ENCODE data around the gene NXNL1. TPM values are rescaled to one million over a fixed set of nuclear protein-coding genes. Genes with fewer than 3 reads are reported as not detected.
"Not testable (repeated sequence)": the region's sequence is repeated elsewhere in the genome, so short reads cannot be mapped to it uniquely, and the experiment has no call there.

NXNL1 gene
- polyA plus RNA-seq, 3 donors, result not detected

DNA sequence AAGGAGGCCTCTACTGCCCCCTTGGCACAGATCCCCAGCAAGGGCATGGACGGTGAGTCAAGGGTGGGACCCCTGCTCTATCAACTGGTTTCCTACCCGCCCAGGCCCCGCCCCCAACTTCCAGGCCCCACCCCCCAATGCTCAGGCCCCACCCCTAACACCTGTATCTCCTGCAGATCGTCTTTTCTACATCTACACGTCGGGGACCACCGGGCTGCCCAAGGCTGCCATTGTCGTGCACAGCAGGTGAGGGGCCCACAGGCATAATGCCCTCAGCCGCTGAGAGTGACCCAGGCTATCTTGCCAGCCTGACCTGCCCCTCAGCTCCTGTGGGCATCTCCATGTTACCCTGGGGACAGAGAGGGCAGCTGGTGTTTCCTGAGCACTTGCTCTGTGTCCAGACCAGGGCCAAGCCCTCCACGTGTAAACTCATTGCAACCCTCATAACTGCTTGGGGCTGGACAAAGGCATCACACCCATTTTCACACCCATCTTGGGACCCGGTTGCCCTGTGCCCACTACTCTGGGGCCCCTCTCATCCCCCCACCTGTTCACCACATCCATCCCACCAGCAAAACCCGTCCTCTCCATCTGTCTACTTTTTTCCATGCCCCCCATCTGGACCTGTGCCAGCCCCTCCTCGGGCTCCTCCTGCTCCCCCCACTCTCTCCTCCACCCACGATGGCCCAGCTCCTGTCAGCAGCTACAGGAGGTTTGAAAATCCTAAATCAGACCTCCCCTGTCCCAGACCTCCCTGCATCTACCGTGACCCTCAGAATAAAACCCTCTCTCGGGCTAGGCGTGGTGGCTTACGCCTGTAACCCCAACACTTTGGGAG lies 26.8 kb upstream of the NXNL1 start:
- DNase-seq (ENCODE audit: low read depth in 3 of 3, low spot score in 2 of 3), result no peak

DNA sequence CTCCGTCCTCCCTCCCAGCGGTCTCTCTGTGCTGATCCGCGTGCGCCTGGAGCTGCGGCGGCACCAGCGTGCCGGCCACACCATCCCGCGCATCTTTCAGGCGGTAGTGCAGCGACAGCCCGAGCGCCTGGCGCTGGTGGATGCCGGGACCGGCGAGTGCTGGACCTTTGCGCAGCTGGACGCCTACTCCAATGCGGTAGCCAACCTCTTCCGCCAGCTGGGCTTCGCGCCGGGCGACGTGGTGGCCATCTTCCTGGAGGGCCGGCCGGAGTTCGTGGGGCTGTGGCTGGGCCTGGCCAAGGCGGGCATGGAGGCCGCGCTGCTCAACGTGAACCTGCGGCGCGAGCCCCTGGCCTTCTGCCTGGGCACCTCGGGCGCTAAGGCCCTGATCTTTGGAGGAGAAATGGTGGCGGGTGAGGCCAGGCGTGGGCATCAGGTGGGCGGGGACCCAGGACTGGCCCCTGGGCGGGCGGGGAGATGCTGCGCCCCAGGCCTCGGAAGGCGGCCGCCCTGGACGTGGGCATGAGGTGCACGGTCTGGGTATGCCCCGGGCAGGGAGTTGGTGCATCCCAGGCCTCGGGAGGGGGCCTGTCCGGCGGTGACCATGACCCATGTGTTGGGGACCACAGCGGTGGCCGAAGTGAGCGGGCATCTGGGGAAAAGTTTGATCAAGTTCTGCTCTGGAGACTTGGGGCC lies 26.0 kb upstream of the NXNL1 start:
- no peak for DNase-seq (ENCODE audit: low read depth in 3 of 3, low spot score in 2 of 3)

DNA sequence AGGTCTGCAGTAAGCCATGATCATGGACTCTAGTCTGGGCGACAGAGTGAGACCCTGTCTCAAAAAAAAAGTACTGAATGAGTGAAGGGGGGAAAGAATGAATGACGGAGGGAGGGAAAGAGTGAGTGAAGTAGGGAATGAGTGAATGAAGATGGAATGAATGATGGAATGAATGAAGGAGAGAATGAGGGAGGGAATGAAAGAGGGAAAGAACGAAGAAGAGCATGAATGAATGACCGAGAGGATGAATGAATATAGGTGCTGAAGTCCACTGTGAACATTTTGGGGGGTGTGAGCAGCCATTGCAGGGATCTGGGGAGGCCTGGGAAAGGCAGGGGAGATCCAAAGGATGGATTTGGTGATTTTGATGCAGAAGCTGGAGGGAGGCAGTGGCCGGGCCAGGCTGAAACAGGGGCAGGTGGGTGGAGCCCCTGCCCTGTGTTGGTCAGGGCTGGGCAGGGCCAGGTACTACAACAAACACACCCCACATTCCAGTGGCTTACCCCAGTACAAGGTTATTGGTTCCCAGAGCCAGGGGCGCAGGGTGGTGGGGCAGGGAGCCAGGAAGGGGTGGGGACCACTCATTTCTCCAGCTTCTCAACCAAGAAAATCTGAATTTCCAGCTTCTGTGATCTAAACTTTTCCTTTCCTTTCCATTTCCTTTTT lies 23.9 kb upstream of the NXNL1 start:
- no peak for DNase-seq (ENCODE audit: low read depth in 3 of 3, low spot score in 2 of 3)

DNA sequence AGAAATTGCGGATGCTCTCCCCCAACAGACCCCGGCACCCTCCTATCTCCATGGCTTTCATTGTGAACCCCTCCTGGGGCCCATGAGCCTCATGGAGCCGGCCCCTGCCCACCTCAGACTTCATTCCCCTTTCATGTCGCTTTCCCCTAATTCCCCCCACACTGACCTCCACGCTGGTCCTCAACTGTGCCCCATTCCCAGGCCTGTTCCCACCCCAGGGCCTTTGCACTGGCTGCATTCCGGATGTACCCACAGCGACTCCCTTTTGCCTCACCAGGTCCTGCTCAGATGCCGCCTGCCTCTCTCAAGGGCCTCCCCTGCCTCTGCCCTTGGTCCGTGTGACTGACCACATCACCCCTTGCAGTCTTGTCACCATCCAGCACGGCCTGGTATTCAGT lies 22.9 kb upstream of the NXNL1 start:
- DNase-seq (ENCODE audit: low read depth in 3 of 3, low spot score in 2 of 3), result no peak

DNA sequence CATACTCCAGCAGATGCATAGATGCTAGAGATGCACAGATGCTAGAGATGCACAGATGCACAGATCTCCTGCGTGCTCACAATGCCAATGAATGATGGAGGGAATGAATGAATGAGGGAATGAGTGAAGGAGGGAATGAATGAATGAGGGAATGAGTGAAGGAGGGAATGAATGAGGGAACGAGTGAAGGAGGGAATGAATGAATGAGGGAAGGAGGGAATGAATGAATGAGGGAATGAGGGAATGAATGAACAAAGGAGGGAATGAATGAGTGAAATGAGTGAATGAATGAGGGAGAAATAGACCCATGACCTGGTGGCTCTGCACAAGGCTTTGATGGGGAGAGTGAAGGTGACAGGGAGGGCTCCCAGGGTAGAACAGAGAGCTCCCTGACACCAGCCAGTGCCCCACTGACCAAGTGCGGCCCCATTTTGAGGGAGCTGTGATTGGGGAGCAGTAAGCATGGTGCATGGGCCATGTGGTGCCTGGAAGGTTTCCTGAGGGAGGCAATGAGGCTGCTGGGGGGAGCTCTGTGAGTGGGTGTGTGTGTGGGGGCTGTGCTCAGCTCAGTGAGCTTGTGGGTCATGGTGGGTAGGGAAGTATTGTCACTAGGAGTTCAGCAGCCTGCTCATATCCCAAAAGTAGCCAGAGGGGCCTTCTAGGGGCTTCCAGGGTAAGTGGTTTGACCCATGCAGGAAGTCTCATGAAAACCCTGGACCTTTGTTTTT lies 22.3 kb upstream of the NXNL1 start:
- DNase-seq (ENCODE audit: low read depth in 3 of 3, low spot score in 2 of 3), result no peak

DNA sequence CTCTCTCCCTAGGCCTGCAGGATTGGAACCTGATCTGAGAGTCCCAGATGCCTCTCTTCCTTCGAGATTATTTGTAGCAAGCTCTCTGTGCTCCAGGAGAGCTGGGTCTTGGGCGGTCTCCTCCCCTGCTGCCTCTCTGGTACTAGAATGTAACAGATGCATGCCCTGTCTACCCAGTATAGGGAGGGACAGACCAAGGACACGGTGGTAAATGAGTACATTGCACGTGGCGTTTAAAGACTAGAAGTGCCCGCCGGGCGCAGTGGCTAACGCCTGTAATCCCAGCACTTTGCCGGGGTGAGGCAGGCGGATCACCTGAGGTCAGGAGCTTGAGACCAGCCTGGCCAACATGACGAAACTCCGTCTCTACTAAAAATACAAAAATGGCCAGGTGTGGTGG lies 21.3 kb upstream of the NXNL1 start:
- DNase-seq (ENCODE audit: low read depth in 3 of 3, low spot score in 2 of 3), result no peak

DNA sequence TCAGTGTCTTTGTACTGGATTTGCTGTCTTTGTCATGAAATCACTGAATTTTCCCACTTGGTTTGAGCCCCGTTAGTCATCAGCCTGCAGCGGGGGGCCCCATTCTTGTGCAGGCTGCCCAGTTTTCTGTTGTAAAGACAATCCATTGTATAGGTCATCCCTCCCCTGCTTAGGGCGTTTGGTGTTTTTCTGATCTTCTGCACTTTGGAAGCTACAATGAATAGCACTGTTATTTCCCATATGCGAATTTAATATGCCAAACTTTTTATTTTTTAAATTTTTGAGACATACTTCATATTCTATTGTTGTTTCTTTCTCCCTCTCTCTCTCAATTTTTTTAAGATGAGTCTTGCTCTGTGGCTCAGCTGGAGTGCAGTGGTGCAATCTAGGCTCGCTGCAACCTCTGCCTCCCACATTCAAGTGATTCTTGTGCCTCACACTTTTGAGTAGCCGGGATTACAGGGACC lies 18.6 kb upstream of the NXNL1 start:
- DNase-seq (ENCODE audit: low read depth in 3 of 3, low spot score in 2 of 3), result no peak

DNA sequence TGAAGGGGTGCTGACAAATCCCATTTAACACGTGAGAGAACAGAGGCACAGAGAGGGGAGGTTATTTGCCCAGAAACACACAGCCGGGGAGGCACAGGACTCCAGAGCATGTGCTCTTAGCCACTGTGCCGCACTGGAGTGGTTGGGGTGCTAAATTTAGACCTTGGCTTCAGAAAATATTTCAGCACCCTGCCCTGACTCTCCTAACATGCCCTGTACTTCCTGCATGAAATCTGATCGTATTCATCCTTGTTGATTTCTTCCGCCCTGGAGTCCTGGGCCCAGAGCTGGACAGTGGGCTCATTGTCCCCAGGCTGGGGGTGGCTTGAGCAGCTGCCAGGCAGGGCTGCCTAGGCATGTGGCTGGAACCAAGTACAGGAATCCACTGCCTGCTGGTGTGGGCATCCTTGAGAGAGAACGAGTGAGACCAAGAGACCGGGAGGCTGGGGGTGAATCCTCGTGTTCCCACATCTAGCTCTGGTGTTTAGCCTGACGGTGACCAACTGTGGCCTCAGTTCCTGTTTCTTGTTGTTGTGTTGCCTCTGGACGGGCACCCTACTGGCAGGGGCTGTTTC lies 14.9 kb upstream of the NXNL1 start:
- no peak for DNase-seq (ENCODE audit: low read depth in 3 of 3, low spot score in 2 of 3)

DNA sequence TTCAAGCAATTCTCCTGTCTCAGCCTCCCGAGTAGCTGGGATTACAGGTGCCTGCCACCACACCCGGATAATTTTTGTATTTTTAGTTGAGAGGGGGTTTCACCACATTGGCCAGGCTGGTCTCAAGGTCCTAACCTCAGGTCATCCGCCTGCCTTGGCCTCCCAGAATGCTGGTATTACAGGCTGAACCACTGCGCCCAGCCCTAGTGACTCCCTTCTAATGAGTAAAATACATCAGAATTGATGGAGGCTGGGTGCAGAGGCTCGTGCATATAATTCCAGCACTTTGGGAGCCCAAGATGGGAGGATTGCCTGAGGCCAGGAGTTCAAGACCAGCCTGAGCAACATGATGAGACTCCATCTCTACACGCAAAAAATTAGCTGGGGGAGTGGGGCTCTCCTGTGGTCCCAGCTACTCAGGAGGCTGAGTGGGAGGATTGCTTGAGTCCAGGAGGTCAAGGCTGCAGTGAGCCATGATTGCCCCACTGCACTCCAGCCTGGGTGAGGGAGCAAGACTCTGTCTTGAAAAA lies 14.3 kb upstream of the NXNL1 start:
- DNase-seq (ENCODE audit: low read depth in 3 of 3, low spot score in 2 of 3), result not testable (repeated sequence)

DNA sequence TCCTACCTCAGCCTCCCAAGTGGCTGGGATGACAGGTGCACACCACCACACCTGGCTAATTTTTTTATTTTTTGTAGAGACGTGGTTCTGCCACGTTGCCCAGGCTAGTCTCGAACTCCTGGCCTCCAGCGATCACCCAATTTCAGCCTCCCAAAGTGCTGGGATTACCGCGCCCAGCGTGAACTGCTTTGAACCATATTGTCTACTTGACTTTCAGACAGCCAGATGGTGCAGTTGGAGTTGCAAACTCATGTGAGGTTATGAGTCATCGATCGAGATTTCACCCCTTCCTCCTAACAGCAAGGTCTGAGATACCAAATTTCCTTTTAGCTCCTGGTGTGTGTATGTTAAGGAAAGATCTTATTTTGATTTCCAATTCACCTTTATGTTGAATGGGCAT lies 12.3 kb upstream of the NXNL1 start:
- DNase-seq (ENCODE audit: low read depth in 3 of 3, low spot score in 2 of 3), result no peak

DNA sequence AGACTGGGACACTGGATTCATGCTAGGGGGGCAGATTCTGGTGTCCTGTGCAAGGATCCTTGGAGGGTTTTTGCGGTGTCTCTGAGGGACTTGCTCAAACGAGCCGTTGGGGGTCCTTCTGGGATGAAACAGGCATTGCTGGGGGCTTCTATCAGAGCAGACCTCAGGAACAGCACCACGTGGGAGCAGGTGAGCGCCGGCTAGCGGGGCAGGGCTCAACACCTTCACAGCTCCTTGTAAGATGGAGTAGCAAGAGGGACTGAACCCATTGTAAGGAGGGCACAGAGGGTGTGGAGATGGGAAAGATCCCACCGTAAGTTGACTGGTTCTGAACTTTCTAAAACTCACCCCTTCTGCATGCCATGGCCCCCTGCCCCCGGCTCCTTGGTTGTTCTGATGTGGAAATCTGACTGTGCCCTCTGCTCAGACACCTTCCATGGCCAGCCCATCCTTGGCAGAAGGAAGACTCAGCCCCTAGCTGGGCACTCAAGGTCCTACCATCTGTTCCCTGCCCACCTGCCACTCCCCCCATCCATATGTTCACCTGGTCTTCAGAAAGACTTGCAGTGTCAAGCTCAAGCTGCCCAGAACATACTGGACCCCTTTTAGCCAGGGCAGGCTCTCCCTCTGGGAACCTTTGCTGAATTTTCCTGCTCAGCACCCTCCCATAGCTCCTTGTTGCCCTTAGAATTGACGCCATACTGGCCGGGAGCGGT lies 10.8 kb upstream of the NXNL1 start:
- no peak for DNase-seq (ENCODE audit: low read depth in 3 of 3, low spot score in 2 of 3)

DNA sequence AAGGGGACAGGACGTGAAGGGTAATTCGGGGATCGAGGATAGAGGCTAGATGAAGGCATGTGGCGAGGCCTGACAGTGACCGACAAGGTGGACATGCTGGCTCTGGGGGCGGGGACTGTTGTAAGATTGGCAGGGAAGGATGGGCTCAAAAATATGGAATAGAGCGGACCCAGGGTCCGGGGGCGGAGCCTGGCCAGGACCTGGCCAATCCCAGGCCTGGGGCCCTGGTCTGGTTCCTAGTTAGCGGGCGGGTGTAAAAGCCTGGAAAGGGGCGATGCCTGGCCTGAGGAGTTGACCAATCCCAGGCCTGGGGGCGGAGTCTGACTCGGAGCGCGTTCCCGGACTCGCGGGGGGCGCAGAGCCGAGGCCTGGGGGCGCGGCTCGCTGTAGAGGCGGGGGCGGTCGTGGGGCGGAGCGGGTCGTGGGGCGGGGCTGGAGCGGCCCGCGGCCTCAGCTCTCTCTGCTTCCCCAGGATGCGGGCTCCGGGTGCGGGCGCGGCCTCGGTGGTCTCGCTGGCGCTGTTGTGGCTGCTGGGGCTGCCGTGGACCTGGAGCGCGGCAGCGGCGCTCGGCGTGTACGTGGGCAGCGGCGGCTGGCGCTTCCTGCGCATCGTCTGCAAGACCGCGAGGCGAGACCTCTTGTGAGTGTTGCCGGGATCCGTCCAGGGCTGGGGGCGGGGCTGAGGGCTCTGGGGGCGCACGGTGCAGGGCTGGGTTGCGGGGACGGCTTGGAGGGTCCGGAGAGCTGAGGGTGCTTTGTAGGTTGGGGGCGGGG lies 9.5 kb upstream of the NXNL1 start, which contains the start of gene SLC27A1:
SLC27A1 (plus strand) TSS at position 457 of the 774 bp plus-strand sequence; CDS start at position 474, 17 bp downstream.
- peak; percentile 96 to 98 (median 97) for DNase-seq (ENCODE audit: low read depth in 3 of 3, low spot score in 2 of 3)

DNA sequence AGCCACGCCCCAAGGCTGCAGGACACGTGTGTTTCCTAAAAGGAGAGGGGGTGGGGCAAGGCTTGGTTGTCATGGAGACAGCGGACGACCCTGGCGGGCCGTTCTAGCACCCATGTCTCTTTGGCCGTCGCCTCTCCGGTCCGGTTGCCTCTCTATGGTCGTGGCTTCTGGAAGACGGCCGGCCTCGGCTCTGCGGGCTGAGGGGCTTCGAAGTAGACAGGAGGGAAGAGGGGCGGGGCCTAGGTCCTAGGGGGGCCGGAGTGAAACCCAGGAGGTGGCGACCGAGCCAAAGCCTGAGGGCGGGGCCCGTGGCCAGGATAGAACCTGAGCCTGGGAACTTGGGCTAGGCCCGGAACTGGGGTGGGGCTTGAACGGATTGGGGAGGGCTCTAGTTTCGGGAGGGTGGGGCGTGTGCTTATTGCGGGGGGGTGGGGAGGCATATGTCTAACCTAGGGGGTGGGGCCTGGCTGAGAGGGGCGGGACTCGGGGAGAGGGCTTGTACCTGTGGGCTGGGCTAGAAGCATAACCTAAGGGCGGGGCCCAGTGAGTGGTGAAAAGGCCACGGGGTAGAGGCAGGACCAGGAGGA lies 8.8 kb upstream of the NXNL1 start:
- DNase-seq (ENCODE audit: low read depth in 3 of 3, low spot score in 2 of 3), result peak; percentile 77 to 83 (median 82)

DNA sequence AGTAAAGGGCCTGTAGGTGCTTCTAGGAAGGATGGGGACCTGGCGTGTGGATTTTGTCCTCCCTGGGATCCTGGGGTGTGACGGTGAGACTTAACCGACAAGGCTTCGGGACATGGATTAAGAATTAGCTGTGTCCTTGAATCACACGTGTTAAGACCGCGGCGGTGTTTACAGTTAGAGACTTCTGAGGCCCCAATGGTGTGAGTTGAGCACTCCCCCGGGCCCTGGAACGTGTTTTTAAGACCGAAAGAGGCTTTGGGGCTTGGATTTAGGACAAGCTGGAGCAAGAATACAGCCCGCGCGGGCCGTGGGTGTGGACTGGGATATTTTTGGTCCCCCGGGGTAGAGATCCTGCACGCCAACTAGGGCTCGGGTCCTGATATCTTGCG lies 8.4 kb upstream of the NXNL1 start:
- no peak for DNase-seq (ENCODE audit: low read depth in 3 of 3, low spot score in 2 of 3)

DNA sequence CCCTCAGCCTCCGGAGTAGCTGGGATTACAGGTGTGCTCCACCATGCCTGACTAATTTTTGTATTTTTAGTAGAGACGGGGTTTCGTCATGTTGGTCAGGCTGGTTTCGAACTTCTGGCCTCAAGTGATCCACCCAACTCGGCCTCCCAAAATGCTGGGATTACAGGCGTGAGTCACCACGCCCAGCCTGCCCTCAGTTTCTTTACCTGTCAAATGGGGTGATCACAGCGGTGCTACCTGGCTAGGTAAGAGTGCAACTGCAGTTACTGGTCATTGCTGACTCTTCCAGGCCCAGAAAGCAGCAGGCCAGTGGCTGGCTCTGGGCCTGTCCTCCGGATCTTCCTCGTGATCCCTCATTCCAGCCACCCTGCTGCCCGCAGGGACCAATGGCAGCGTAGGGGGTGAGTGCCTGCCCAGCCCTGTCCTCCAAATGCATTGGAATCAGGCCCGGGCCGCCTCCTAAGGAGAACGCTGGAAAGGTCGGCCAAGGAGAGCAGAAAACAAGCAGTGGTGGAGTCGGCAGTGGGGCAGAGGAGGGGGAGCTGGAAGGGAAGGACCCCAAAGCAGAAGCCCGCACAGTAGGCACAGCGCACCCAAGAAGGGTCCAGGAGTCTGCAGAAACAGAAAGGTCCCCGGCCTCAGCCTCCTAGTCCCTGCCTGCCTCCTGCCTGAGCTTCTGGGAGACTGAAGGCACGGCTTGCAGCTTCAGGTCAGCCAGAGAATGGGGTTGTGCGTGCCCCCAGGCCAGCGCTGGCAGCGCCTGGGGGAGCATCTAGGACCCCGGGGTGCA lies 7.8 kb upstream of the NXNL1 start:
- no peak for DNase-seq (ENCODE audit: low read depth in 3 of 3, low spot score in 2 of 3)

DNA sequence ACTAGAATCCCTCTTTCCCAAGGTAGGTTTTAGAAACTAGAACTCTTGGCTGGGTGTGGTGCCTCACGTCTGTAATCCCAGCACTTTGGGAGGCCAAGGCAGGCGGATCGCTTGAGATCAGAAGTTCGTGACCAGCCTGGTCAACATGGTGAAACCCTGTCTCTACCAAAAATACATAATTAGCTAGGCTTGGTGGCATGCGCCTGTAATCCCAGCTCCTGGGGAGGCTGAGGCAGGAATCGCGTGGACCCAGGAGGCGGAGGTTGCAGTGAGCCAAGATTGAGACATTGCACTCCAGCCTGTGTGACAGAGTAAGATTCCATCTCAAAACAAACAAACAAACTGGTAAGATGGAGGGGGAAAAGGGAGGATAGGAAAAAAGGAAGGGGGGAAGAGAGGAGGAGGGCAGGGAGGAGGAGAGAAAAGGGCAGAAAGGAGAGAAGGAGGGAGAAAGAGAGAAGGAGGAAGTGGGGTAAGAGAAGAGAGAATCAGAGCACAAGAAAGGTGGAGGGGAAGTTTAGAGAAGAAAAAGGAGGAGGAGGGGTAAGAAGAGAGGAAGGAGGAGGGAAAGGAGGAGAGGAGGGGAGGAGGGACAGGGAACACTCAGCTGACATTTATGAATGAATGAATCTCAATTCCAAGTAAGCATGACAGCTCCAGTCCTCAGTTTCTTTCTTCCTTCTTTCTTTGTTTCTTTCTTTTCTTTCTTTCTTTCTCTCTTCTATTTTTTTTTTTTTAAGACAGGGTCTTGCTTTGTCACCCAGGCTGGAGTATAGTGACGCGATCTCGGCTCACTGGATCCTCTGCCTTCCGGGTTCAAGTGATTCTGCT lies 7.0 kb upstream of the NXNL1 start:
- no peak for DNase-seq (ENCODE audit: low read depth in 3 of 3, low spot score in 2 of 3)

DNA sequence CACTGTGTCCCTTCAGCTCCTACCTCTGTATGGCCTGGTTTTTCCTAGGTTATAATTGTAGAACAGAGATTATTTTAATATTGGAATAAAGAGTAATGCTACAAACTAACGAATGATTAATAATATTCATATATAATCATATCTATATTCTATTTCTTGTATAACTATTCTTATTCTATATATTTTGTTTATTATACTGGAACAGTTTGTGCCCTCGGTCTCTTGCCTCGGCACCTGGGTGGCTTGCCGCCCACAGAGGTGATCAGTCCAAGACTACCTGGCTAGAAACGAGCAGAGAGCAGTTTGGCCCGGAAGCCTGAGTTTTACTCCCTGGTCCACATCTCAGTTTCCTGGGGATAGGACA lies 5.7 kb upstream of the NXNL1 start:
- DNase-seq (ENCODE audit: low read depth in 3 of 3, low spot score in 2 of 3), result no peak

All from right renal cortex interstitium (tissue), 3 donors.